NCI-H146 treated with DMSO at 0.1 percent for 48 hours (cell line): ENCODE results near the gene PDGFA.

Experiments used
- DNase-seq: peaks from one replicate; lab custom pipeline; 2025; ENCODE audit not compliant: unreplicated experiment; lab: John Stamatoyannopoulos, UW

The PDGFA gene

DNA sequence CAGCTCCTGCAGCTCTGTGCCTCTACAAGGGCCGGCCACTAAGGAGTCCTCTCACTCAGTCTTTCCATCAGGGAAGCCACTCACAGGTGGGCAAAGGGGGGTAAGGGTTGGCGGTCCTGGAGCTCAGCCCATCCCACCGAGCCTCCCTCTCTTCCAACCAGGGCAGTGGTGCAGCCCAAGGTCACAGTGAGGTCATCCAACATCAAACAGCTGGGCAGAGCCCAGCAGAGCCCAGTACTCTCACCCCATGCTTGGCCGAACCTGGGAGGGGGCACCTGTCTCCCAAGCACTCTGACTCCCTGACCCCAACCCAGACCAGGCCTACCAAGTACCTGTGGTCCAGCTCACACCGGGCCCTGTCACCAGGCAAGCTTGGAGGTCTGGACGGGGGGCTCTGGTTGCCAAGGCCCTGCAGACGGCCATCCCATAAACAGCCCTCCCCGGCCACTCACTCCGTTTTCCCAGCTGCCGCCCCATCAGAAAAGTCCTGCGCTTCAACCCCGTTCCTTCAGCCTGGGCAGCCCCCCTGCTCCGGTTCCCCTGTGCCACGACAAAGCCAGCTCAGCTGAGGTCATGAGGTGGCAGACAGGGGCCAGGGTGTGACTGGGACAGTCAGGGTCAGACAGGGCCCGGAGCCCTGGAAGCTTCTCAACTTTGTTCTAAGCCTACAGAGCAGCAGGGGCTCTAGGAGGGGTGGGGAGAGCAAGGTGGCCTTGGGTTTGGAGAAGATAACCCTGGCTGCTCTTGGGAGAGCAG, 27.5 kb downstream of the PDGFA start:
- DNase-seq = no peak

- no peak for DNase-seq
Measured at GRCh38 chr7:491292-491957, 28.2 kb downstream of the PDGFA start.

DNA sequence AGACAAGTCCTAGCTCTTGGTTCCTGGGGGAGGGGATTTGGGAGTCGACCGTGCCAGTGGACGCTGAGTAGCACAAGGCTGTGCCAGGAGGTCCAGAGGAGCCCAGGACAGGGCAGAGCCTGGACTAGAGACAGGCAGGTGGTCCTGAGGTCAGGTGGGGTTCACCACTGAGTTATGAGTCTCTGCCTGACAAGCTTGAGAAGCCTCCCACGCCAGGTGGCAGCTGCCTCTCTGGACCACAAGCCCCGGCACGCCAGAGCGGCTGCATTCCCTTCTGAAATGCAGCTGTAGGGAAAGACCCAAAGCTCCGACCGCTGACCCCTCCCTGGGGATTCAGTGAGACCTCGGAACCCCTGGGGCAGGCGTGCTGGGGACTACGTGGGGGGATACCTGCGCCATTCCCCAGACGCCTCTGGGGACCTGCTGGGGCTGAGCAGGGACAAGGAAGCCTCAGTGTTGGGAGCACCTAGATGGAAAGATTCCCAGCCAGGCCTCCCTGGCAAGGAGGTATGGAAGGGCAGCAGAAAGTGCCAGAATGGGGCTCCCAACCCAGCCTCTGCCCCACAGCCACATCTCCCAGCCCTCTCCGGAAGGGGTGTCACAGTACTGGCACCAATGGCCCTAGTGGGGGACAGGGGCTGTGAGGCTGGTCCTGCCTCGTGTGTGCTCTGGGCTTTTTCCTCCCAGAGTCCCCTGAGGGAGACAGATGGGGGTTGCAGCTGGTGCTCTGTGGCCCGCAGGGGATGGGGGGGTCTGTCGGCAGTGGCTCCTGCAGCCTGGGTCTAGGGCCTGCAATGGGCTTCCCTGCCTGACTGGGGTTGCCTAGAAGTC, 29.0 kb downstream of the PDGFA start:
- no peak for DNase-seq

DNA sequence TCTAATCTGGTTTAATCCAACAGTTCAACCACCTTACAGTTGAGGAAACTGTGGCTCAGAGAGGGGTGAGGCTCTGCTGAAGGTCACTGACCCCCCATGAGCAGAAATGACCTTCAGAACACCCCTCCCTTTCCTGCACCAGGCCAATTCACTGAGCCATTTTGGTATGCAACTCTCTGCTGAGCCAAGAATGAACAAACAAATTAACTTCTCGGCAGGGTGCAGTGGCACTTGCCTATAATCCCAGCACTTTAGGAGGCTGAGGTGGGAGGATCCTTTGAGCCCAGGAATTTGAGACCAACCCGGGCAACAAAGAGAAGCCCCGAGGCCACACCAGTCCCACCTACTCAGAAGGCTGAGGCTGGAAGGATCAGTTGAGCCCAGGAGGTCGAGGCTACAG, 29.8 kb downstream of the PDGFA start:
- DNase-seq = no peak

- no peak for DNase-seq
Measured at GRCh38 chr7:486216-486743, 33.4 kb downstream of the PDGFA start.

DNA sequence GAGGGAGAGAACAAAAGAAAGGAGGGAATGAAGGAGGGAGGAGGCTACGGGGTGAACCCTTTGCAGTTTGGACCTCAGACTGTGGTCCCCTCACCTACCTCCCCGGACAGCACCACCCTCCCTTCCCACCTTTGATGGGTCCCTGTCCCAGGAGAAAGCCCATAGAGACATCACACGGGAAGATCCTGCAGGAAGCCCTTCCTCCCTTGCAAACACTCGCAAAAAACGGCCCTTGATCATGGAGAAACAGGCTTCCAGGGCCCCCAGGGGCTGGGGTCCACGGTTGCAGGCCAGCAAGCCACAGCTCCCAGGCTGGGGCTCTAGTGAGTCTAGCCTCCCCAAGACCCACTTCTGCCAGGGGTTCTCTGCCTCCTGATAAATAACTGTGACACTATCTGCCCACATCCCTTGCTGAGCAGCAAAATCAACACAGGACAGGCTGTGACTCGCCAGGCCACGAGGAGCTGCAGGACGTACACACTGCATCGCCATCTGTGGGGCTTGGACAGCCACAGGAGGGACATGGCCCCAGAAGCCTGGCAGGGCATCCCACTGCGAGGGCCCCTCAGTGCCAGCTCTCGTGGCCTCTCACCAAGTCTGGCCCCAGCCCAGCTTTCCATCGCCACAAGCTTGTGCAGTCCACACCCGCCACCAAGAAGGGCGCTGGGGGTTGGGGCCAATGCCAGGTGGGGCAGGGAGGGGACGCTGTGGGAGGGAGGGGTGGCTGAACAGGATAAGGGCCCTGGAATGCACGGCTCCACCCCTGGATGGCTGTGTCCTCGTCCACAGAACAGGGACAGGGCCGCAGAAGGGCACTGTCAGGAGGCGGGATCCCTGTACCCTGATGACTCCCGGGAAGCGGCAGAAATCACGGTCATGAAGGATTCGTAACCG, 34.2 kb downstream of the PDGFA start:
- DNase-seq = no peak

DNA sequence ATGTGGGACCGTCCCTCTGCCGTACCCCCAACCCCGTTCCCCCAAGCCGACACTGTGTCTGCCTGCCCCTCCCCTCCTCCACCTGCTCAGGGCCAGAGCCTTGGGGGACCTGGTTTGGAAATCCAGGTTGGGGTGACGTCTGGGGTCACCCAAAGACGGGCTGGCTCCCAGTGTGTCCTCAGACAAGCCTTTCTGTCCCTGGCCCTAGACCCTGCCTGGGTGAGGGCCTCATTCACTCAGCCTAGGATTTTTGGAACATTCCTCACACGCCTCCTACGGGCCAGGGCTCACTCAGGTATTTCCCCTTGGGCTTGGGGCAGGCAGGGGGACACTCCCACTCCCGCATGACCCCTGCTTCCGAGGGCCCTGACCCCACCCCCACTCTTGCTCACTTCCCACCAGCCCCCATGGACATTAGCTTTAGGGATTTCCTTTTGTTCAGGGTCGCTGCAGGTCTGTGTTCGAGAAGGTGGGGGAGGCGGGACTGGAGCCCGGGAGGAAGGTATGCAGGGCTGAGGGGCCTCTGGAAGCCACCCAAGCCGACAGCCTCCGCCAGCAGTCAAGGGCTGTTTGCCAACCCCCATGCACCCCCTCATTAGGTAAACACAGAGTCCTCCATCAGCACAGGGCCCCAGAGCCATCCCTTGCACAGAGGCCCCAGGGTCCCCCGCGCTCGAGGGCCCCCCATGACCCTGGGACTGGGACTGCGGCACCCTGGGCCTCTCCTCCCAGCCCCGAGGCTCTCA, 35.1 kb downstream of the PDGFA start:
- no peak for DNase-seq

GRCh38 chr7:483656-484355, 35.8 kb downstream of the PDGFA start:
- DNase-seq = no peak

DNA sequence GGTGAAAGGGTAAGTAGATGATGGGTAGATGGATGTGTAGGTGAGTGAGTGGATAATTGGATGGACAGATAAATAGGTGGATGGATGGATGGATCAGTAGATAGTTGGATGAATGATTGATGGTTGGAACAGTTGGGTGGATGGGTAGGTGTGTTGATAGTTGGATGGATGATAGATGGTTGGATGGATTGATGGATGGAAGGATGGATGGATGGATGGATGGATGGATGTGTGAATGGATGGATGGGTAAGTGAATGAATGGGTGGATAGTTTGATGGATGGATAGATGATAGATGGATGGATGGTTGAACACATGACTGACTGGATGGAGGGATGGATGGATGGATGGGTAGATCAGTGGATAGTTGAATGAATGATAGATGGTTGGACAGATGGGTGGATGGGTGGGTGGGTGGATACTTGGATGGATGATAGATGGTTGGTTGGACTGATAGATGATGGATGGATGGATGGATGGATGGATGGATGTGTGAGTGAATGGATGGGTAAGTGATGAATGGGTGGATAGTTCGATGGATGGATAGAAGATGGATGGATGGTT, 37.0 kb downstream of the PDGFA start:
- DNase-seq = no peak

- DNase-seq = no peak
Measured at GRCh38 chr7:481219-481930, 38.3 kb downstream of the PDGFA start.

- DNase-seq = no peak
Measured at GRCh38 chr7:480531-481218, 39.0 kb downstream of the PDGFA start.

GRCh38 chr7:479948-480499, 39.6 kb downstream of the PDGFA start:
- no peak for DNase-seq

- no peak for DNase-seq
Measured at GRCh38 chr7:479115-479947, 40.3 kb downstream of the PDGFA start.

- no peak for DNase-seq
Measured at GRCh38 chr7:477626-478220, 41.9 kb downstream of the PDGFA start.

- DNase-seq = no peak
Measured at GRCh38 chr7:476736-477360, 42.8 kb downstream of the PDGFA start.

DNA sequence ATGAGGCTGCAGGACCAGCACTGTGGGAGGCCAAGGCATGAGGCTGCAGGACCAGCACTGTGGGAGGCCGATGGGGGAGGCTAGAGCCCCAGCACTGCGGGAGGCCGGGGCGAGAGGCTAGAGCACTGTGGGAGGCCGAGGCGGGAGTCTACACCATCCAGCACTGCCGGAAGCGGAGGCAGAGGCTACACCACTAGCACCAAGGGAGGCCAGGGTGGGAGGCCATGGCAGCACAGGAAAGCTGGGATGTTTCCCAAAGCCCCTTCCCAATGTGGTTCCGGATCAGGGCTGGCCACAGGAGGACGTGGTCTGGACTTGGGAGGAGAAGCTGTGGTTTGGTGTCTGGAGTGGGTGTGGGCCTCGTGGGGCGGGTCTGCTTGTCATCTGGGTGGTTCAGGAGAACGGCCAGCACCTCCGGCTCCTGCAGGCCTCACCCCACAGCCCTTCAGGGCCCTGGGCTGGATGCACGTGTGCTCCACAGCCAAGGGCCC, 43.6 kb downstream of the PDGFA start:
- no peak for DNase-seq
